GM21367 (cell line): ENCODE measurements around the gene DIAPH2.
"Not testable (repeated sequence)": the region's sequence is repeated elsewhere in the genome, so short reads cannot be mapped to it uniquely, and the experiment has no call there.

Source experiments
- ATAC-seq: cut with Tn5 transposase; IDR thresholded peaks from one replicate; pipeline ENCODE4 v1.9.1; 2021; ENCODE audit not compliant: unreplicated experiment

DIAPH2 gene

DNA sequence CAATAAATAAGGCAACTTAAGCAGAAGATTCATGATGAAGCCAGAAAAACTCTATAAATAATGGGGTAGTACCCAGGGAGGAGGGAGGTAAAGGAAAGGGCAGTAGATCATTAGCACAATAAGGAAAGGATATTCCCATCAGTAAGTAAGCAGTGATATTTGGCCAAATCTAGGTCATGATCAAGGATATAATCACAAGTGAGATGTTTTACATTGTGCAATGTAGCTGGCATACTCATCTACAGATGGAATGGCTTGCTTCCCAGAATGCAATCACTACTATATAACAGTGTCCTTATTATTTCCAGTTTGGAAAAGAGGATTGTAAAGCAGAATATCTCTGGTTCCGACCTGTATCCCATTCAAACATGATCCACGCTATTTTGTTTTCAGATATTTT, 682.5 kb downstream of the DIAPH2 start:
- ATAC-seq: no peak

- ATAC-seq: no peak
These were observed 685.3 kb downstream of the DIAPH2 start for GRCh38 chrX:97369947-97370346.

DNA sequence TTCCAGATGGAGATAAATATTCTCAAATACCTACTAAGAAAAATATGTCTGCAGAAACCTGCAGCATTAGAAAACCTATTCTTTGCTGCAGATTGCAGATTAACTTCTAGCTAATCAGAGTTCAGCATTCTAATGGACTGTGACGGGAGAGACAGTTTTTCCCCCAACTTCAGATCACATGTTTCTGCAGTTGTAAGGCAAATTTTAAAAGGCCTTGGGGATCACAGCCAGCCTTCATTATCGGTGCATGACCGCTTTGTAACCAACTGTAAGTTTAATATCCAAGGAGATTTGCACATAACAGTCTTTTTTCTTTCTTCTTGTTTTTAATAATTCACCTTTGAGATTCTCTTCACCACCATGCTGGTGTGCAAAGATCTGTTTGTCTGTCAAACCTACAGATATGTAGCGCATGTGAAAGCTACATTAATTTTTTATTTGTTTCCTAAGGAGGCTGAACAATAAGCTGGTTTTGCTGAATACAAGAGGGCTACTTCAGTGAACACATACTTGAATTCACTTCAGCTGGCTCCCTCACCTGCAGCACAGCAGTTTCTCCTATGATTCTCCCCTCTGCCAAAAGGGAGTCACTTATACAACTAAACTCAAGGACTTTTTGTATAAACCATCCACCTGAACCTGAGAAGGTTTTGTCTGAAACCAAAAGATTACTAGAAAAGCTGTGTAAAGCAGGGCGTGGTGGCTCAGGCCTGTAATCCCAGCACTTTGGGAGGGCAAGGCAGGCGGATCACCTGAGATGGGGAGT, 687.5 kb downstream of the DIAPH2 start:
- ATAC-seq: no peak

DNA sequence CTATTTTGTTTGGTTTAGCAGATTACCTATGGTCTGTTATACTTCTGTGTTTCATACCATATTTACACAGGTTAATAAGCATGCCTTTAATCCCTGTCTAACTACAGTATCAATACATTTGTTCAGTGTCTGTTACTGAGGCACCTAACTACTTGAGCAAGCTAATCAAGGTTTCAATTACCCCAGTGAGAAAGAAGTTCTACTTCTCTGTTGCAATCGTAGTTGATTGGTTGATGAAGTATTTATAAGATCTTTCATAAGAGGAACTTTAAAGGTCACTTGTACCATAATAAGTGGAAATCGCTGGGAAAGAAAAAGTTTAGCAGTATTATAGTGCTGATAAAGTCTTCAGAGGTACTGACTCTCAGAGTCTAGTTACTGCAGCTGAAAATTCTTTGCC, 689.6 kb downstream of the DIAPH2 start:
- no peak for ATAC-seq

GRCh38 chrX:97380200-97380599, 695.6 kb downstream of the DIAPH2 start:
- ATAC-seq: no peak

GRCh38 chrX:97384685-97385084, 700.0 kb downstream of the DIAPH2 start:
- ATAC-seq: no peak

DNA sequence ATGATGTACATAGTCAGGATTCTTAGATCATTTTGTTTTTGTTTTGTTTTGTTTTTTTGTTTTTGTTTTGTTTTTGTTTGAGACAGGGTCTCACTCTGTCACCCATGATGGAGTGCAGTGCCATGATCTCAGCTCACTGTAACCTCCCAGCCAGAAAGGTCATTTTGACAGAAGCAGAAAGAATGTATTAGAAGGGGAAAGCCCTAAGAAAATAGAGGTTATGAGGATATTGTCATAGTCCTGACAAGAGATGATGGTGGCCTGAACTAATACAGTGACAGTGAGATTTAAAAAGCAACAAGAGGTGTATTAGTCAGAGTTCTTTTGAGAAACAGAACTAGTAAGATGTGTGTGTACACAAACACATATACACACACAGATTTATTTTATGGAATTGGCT, 702.4 kb downstream of the DIAPH2 start:
- ATAC-seq: no peak

GRCh38 chrX:97389761-97390192, 705.1 kb downstream of the DIAPH2 start:
- no peak for ATAC-seq

GRCh38 chrX:97397371-97397770, 712.7 kb downstream of the DIAPH2 start:
- ATAC-seq: no peak

GRCh38 chrX:97398030-97398551, 713.4 kb downstream of the DIAPH2 start:
- peak; percentile 51 for ATAC-seq

GRCh38 chrX:97399400-97399799, 714.8 kb downstream of the DIAPH2 start:
- no peak for ATAC-seq

DNA sequence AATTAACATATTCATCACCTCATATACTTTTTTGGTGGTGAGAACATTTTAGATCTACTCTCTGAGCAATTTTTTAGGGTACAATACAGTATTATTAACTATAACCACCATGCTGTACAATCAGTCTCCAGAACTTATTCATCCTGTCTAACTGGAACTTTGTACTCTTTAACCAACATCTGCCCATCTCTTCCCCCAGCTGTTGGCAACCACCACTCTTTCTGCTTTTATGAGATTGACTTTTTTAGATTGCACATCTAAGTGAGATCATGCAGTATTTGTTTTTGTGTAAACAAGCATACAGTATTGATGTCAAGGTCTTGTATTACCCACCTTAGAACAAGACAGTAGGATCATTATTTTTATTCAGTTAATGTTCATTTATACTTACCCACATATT, 715.9 kb downstream of the DIAPH2 start:
- ATAC-seq: no peak

- peak; percentile 47 for ATAC-seq
These were observed 716.5 kb downstream of the DIAPH2 start for GRCh38 chrX:97401154-97401553.

GRCh38 chrX:97401586-97402136, 717.0 kb downstream of the DIAPH2 start:
- ATAC-seq: no peak

- ATAC-seq: no peak
These were observed 717.7 kb downstream of the DIAPH2 start for GRCh38 chrX:97402333-97402732.

GRCh38 chrX:97402903-97403302, 718.3 kb downstream of the DIAPH2 start:
- ATAC-seq: no peak

DNA sequence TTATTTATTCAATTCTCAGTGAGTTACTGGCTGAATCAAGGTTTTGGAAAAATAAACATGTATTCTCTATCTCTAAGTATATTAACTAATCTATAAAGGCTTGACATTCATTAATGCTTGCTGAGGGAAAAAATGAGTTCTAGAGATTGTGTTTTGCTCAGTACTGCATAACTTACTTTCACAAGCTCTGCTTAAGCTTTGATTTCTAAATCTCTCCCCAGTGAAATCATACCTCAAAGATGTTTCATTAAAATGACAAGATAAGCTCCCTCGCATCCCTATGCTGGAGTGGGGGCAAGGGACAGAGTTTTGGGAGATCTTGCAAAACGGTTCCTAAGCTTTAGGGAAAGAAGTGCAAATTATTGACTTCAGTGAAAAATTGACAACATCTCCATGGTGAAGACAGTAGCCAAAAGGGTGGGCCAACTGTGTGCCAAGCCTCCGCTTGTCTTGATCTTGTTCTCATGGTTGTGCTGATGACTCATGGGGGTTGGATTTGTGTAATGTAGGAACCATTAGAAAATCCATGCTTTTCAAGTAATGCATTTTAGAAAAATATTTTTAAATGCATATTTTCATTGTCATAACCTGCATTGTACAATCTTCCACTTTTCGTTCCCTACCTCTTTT, 720.5 kb downstream of the DIAPH2 start:
- ATAC-seq: no peak

DNA sequence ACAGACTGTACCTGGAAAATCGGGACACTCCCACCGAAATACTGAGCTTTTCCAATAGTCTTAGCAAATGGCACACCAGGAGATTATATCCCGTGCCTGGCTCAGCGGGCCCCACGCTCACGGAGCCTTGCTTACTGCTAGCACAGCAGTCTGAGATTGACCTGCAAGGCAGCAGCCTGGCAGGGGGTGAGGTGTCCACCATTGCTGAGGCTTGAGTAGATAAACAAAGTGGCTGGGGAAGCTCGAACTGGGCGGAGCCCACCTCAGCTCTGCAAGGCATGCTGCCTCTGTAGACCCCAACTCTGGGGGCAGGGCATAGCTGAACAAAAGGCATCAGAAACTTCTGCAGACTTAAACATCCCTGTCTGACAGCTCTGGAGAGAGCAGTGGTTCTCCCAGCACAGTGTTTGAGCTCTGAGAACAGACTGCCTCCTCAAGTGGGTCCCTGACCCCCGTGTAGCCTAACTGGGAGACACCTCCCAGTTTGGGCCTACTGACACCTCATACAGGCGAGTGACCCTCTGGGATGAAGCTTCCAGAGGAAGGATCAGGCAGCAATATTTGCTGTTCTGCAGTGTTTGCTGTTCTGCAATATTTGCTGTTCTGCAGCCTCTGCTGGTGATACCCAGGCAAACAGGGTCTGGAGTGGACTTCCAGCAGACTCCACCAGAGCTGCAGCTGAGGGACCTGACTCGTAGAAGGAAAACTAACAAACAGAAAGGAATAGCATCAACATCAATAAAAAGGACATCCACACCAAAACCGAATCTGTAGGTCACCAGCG, 725.2 kb downstream of the DIAPH2 start:
- not testable (repeated sequence) for ATAC-seq

- no peak for ATAC-seq
These were observed 731.8 kb downstream of the DIAPH2 start for GRCh38 chrX:97416461-97416860.

DNA sequence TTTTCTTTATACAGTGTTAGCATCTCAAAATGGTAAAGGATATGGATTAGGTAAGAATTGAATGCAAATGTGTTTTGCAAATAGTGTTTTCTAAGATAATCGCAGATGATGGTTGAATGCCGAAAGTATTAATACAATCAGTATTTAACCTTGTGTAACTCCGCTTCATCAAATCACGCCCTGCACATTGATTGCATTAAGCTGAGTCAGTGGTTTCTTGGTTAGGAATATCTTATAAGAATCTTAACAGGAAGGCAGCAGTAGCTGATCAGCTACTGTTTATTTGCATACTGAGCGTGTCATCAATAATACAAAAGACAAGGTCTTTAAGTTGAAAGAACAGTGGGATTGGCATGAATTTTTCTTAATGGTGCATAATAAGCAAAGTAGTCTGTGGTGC, 744.5 kb downstream of the DIAPH2 start:
- no peak for ATAC-seq

- ATAC-seq: no peak
These were observed 746.6 kb downstream of the DIAPH2 start for GRCh38 chrX:97431281-97431680.
